Activated CD4-positive, CD25-positive, alpha-beta regulatory T cell treated with anti-CD3 and anti-CD28 coated beads, Interleukin-2, amount 50 U/mL, for 72 hours (primary cell): ENCODE measurements around the gene CFAP68.
"Not testable (repeated sequence)": the region's sequence is repeated elsewhere in the genome, so short reads cannot be mapped to it uniquely, and the experiment has no call there.

Source experiments
- DNase-seq: peaks from one replicate; pipeline ENCODE4 v3.0.0; 2021

CFAP68 gene

DNA sequence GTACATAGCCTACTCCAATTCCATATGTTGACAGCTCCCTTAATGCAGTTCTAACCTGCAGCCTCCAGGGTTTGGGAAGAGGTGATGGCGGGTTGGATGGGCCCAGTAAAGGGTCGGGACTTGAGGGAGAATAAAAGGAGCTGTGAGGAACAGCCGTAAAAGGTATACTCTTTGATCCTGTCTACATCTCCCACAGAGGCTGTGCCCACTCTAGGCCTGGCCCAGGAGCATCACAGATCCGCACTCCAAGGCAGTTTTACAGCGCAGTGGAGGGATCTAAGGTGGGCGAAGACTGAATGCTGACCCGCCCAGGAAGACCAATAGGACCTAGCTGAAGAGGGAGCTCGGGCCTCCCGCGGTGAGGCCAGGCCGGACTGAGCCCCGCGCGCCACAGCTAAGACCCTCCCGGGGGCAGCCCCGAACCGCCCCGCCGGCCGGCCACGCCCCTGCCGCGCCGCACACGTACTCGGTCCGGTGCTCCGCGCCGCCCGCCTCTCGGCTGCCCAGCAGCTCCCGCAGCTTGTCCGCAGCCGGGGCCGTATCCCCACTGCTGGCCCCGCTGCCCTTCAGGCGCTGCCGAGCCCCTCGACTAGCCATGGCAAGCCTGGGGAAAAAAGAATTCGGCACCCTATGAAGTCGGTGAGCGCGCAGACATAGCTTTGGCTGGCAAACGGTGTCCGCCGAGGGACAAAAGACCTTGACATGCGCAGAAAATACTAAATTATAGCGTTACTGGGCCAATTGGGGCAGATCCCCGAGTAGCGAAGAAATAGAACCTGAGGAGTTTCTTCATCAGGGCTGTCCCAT, 8.3 kb upstream of the CFAP68 start, which contains the start of gene ALG9:
Gene ALG9, minus strand, starts transcription at position 696 of the 807 bp plus-strand sequence. Its CDS starts 99 bp downstream, at position 597.
- DNase-seq, result peak; percentile 91

- DNase-seq, result no peak
Observed at GRCh38 chr11:111871693-111872161, 7.6 kb upstream of the CFAP68 start.

GRCh38 chr11:111878385-111878848, 924 bp upstream of the CFAP68 start:
- no peak for DNase-seq

GRCh38 chr11:111879637-111879960, 258 bp downstream of the CFAP68 start:
- no peak for DNase-seq

DNA sequence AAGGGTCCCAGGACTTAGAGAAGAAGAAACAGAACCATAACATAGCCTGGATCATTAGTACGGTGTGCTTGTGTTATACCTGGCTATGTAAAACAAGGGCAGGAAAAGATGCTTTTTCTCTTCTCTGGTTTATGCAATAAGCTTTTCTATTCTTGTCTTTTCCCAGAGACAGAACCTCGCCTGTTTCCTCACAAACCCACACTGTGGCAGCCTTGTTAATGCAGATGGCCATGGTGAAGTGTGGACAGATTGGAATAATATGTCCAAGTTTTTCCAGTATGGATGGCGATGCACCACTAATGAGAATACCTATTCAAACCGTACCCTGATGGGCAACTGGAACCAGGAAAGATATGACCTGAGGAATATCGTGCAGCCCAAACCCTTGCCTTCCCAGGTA, 2.9 kb downstream of the CFAP68 start:
- no peak for DNase-seq

DNA sequence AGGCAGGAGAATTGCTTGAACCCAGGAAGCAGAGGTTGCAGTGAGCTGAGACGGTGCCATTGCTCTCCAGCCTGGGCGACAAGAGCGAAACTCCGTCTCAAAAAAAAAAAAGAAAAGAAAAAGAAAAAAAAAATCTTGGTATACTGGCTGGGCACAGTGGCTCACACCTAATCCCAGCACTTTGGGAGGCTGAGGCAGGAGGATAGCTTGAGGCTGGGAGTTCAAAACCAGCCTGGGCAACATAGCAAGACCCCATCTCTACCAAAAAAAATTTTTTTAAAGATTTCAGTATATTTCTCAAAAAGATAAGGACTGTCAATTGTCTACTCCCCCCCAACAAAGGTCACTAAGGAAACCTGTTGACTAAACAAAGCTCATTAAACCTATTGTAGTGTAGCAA, 5.7 kb downstream of the CFAP68 start:
- not testable (repeated sequence) for DNase-seq

- DNase-seq, result no peak
Observed at GRCh38 chr11:111886032-111886431, 6.7 kb downstream of the CFAP68 start.

DNA sequence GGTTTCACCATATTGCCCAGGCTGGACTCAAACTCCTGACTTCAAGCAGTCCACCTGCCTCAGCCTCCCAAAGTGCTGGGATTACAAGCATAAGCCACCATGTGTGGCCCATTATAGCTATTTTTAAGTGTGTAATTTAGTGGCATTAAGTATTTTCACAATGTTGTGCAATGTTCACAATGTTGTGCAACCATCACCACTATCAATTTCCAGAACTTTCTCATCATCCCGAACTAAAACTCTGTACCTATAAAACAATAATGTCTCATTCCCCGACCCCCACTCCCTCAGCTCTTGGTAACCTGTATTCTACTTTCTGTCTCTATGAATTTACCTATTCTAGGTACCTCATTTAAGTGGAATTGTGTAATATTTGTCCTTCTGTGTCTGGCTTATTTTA, 7.5 kb downstream of the CFAP68 start:
- no peak for DNase-seq

- no peak for DNase-seq
Observed at GRCh38 chr11:111905411-111905810, 26.1 kb downstream of the CFAP68 start.

DNA sequence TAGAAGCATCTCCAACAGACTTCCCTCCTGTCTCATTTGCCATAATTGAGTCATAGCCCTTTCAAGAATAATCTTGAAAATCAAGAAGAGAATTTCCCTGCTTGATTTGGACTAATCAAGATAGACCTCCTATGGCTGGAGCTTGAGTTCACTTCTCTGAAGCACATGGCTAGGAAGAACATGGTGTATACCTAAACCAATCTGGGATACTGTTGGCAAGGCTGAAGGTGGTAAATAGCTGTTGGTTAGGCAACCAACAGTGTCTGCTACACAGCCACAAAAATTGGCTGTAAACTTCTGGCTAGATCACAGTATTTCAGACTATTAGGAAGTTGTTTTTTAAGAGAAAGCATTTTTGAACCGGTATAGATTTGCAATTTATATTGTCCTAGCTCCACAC, 27.3 kb downstream of the CFAP68 start:
- no peak for DNase-seq

DNA sequence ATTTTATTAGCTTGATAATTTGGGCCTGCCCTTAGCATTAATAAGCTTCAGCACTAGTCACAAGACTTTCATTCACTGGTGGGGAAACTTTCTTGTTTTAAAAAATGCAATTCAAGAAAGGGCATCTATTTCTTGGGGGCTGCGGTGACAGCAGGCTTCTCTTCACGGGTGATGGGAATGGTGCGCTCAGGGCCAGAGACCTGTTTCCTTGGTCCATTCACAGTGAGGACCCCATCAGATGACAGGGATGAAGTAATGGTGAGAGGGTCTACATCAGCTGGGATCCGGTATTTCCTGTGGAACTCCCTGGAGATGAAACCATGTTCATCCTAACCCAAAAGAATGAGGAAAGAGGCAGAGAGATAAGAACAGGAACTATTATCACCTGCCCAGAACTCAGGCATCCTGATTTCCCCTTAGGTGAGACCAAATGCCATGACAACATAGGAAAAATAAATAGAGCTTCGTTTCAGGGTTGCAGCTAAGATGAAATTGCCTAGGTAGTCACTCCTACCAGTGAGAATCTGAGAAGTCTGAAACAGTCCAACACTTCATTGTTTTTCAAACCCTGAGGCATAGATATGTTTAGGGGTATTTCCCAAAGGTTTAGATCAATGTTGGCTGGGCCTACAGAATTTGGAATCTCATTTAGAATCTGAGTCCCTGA, 29.4 kb downstream of the CFAP68 start:
- no peak for DNase-seq

DNA sequence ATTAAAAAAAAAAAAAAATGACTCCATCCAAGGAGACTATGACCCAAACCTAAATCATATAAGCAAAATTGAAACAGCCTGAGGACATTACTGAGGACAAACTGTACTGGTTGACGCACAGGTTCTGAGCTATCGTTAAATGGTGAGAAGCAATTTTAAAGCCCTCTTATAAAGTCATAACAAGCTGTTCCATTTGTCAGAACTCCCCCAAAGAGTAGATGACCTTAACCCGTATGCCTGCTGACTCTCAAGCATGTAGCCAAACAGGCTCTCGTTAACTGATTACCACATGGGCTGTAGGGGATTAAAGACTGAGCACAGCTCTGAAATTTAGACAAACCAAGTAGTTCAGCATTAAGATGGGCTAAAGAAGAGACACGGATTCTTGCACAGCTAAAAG, 30.0 kb downstream of the CFAP68 start:
- no peak for DNase-seq

- no peak for DNase-seq
Observed at GRCh38 chr11:111910676-111911562, 31.6 kb downstream of the CFAP68 start.

- DNase-seq, result no peak
Observed at GRCh38 chr11:111911563-111912401, 32.4 kb downstream of the CFAP68 start, which contains the start of gene CRYAB. Gene CRYAB (minus strand): TSS chr11:111911770. CDS start chr11:111911724, 46 bp downstream.

GRCh38 chr11:111912535-111912934, 33.2 kb downstream of the CFAP68 start, which contains the start of gene HSPB2:
Gene HSPB2 (plus strand): TSS chr11:111912734. CDS start chr11:111912830, 96 bp downstream.
- DNase-seq, result no peak

GRCh38 chr11:111913031-111913861, 33.9 kb downstream of the CFAP68 start:
- DNase-seq, result no peak

DNA sequence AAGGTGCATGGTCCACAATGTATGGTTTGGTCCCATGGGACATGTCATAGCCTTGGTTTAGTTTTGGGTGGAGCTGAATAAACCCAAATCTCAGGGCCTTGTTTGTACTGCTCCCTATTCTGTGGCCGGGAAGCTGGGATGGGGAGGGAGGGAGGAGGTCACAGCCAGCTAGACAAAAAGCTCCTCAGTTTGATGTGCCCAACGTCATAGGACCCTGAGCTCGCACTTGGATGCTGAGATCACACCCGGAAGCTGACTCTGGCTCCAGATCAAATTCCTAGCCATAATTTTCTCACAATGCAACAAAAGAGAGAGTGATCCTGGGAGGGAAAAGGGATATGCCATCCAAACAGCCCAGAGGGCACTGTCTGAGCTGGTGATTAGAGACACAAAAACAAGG, 34.7 kb downstream of the CFAP68 start:
- DNase-seq, result no peak

DNA sequence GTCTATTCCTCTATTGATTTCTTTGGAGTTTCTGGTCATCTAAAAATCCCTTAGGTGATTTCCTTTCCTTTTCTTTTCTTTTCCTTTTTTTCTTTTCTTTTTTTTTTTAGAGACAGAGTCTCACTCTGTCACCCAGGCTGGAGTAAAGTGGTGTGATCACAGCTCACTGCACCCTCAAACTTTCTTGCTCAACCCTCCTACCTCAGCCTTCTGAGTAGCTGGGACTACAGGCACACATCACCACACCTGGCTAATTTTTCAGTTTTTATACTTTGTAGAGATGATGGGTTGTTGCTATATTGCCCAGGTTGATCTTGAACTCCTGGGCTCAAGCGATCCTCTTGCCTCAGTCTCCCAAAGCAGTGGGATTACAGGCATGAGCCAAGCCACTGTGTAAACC, 37.4 kb downstream of the CFAP68 start:
- DNase-seq, result no peak

DNA sequence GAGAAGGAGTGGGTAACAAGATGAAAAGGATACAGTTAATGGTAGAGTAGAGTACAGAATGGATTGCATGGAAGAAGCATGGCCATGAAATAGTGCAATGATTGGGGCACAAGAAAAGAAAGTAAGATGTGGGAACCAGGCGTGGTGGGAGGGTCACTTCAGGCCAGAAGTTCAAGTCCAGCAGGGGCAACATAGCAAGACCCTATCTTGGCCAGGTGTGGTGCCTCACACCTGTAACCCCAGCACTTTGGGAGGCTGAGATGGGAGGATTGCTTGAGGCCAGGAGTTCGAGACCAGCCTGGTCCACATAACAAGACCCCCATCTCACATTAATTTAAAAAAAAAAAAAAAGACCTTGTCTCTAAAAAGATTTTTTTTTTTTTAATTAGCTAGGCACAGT, 38.0 kb downstream of the CFAP68 start:
- no peak for DNase-seq

- DNase-seq, result no peak
Observed at GRCh38 chr11:111917788-111918187, 38.4 kb downstream of the CFAP68 start.
